Adrenal gland (tissue), 5 donors: ENCODE results near the gene NEUROD6.

Experiments used
- POLR2A ChIP-seq, 2 donors: fragments of 450-650 bp; IDR thresholded peaks; one replicate each; pipeline ENCODE4 v1.6.1; 2017; ENCODE audit warnings: antibody characterized with exemption in 2 of 2, mild to moderate bottlenecking in 2 of 2, moderate library complexity in 1 of 2
- TF ChIP-seq, protein P1 (sequence below), 6 experiments: fragments of 450-650 bp in 4 of 6; fragments of 200-600 bp in 2 of 6; sonication (generic) in 1 of 6; IDR thresholded peaks; 1 replicate in 5 of 6; 2 replicates in 1 of 6; pipeline versions ENCODE4 v1.5.1 to v1.8.0; 2016 to 2021; ENCODE audit warnings: antibody characterized with exemption in 6 of 6, mild to moderate bottlenecking in 2 of 6, moderate library complexity in 1 of 6
- donor health status: DM: no; HTN: no; CAD: no.

- TF ChIP-seq, protein P1, sequence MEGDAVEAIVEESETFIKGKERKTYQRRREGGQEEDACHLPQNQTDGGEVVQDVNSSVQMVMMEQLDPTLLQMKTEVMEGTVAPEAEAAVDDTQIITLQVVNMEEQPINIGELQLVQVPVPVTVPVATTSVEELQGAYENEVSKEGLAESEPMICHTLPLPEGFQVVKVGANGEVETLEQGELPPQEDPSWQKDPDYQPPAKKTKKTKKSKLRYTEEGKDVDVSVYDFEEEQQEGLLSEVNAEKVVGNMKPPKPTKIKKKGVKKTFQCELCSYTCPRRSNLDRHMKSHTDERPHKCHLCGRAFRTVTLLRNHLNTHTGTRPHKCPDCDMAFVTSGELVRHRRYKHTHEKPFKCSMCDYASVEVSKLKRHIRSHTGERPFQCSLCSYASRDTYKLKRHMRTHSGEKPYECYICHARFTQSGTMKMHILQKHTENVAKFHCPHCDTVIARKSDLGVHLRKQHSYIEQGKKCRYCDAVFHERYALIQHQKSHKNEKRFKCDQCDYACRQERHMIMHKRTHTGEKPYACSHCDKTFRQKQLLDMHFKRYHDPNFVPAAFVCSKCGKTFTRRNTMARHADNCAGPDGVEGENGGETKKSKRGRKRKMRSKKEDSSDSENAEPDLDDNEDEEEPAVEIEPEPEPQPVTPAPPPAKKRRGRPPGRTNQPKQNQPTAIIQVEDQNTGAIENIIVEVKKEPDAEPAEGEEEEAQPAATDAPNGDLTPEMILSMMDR (IDR thresholded peaks at IDR 0.05), result no peak
- no peak for TF ChIP-seq POLR2A (IDR thresholded peaks at IDR 0.05)
Measured at GRCh38 chr7:31337002-31337565, 3.4 kb downstream of the NEUROD6 start.
